Sigmoid colon (tissue), 7 donors: ENCODE measurements around the gene SMG7. TPM values are rescaled to one million over a fixed set of nuclear protein-coding genes. Genes with fewer than 3 reads are reported as not detected.

Source experiments
- DNase-seq: peaks from one replicate; pipeline ENCODE4 v3.0.0-alpha.2; 2019
- H3K27ac ChIP-seq, 4 donors: fragments of 200-600 bp; sonication (generic); one replicate each; pipeline ENCODE4 v1.5.1; 2016 to 2019; ENCODE audit warnings: mild to moderate bottlenecking in 1 of 4
- H3K27me3 ChIP-seq, 3 donors: fragments of 200-600 bp; sonication (generic); one replicate each; pipeline ENCODE4 v1.5.1; 2019; ENCODE audit warnings: mild to moderate bottlenecking in 1 of 3
- H3K36me3 ChIP-seq, 4 donors: fragments of 200-600 bp; sonication (generic); one replicate each; pipeline ENCODE4 v1.5.1; 2016 to 2019
- H3K4me1 ChIP-seq, 4 donors: fragments of 200-600 bp; sonication (generic); one replicate each; pipeline ENCODE4 v1.5.1; 2017 to 2019
- H3K4me3 ChIP-seq, 4 donors: fragments of 200-600 bp; sonication (generic); one replicate each; pipeline ENCODE4 v1.5.1; 2017 to 2019; ENCODE audit warnings: mild to moderate bottlenecking in 2 of 4, moderate library complexity in 1 of 4
- H3K9me3 ChIP-seq, 4 donors: fragments of 200-600 bp in 3 of 4; sonication (generic) in 3 of 4; one replicate each; pipeline versions ENCODE4 v1.5.1 to v1.6.1; 2013 to 2019
- EP300 ChIP-seq, 4 donors: sonication (generic); formaldehyde crosslinking; IDR thresholded peaks; one replicate each; pipeline ENCODE4 v1.6.1; 2017; ENCODE audit warnings: antibody characterized with exemption in 4 of 4
- POLR2A ChIP-seq, 2 donors: fragments of 450-650 bp; IDR thresholded peaks; one replicate each; pipeline ENCODE4 v1.6.1; 2016; ENCODE audit warnings: antibody characterized with exemption in 2 of 2, mild to moderate bottlenecking in 2 of 2, moderate library complexity in 2 of 2
- POLR2AphosphoS5 ChIP-seq, 4 donors: sonication (generic); formaldehyde crosslinking; IDR thresholded peaks; one replicate each; pipeline ENCODE4 v1.6.1; 2017; ENCODE audit warnings: antibody characterized with exemption in 4 of 4
- WGBS, 2 donors: extraction: QIAGEN DNeasy Blood & Tissue Kit; methylation state at CpG; one replicate each; pipeline ENCODE4 v1.1.7; 2013; 5-methylcytosine and 5-hydroxymethylcytosine counted together
- intact Hi-C: fragments of 100-400 bp; cut with DNase I; formaldehyde crosslinking; loops from one replicate; pipeline ENCODE4 v1.15.1; 2023
- polyA plus RNA-seq, 3 donors: library from polyadenylated mRNA; stranded (reverse); fragments of 200-250 nt; gene quantifications; one replicate each; pipeline ENCODE4 v1.2.3, GENCODE V29; 2013
- total RNA-seq, 4 donors: library from RNA; depleted of rRNA; stranded (reverse); fragments of >200 nt; gene quantifications; one replicate each; pipeline ENCODE4 v1.1.0, GENCODE V29; 2016
- TF ChIP-seq, protein P1 (sequence below), 4 experiments: fragments of 450-650 bp in 3 of 4; fragments of 200-600 bp in 1 of 4; IDR thresholded peaks; one replicate each; pipeline ENCODE4 v1.5.1; 2016 to 2019; ENCODE audit warnings: antibody characterized with exemption in 4 of 4, mild to moderate bottlenecking in 3 of 4, moderate library complexity in 2 of 4
- donor health status: healthy with polysubstance abuse.
- donor health status: Bipolar disorder and iron deficiency.
- donor health status: healthy.

SMG7 gene
- total and polyA plus RNA-seq, 7 donors = 16.8 to 46.5 (median 31.9) TPM

DNA sequence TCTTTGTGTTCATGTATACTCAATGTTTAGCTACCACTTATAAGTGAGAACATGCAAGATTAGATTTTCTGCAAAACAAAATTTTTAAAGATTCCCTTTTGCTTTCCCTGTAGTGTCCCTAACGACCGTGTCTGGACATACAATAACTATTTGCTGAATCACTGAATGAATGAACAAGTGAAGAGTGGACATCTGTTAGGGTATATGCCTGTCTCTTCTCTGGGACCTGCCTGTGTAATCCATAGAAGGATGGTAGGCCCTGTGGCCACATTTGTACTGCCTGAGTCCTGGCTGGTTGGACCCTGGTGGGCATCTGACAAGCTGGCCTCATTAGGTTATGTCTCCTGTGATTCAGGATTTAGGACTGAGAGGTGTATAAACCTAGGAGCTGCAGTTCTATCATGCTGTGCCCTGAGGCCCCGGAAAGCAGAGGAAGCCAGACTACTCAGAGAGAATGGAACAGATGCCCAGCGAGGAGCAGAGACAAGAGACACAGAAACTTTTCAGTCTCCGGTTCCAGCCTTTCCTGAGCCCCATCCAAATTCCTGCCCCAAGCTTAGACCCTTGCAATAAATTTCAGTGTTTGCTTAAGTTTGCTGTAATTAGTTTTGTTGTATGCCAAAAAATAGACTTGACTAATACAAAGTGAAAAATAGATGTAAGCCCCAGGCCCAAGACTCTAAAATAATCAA is 125.5 kb downstream of the SMG7 start:
- WGBS, 2 donors = 73 to 83% methylated on average over 5 of the region's 5 CpGs
- Histone ChIP-seq H3K4me3 (peak overlapping the region in 1 of 4 donors; percentile 6), H3K9me3 (no peaks in the 10 kb centered on the region), H3K4me1 (peaks cover 0 to 39% (median 30%) of the 10 kb centered on the region in 4 donors), H3K27me3 (no peaks in the 10 kb centered on the region), H3K27ac (peak overlapping the region in 3 of 4 donors; percentile 75 to 79 (median 76)), H3K36me3 (no peaks in the 10 kb centered on the region)
- intact Hi-C loops = no loop called here
- no peak for DNase-seq
- no peak for TF ChIP-seq POLR2AphosphoS5 (IDR thresholded peaks at IDR 0.05)
- TF ChIP-seq EP300 (IDR thresholded peaks at IDR 0.05) = no peak
- TF ChIP-seq, protein P1, sequence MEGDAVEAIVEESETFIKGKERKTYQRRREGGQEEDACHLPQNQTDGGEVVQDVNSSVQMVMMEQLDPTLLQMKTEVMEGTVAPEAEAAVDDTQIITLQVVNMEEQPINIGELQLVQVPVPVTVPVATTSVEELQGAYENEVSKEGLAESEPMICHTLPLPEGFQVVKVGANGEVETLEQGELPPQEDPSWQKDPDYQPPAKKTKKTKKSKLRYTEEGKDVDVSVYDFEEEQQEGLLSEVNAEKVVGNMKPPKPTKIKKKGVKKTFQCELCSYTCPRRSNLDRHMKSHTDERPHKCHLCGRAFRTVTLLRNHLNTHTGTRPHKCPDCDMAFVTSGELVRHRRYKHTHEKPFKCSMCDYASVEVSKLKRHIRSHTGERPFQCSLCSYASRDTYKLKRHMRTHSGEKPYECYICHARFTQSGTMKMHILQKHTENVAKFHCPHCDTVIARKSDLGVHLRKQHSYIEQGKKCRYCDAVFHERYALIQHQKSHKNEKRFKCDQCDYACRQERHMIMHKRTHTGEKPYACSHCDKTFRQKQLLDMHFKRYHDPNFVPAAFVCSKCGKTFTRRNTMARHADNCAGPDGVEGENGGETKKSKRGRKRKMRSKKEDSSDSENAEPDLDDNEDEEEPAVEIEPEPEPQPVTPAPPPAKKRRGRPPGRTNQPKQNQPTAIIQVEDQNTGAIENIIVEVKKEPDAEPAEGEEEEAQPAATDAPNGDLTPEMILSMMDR (IDR thresholded peaks at IDR 0.05) = no peak
- TF ChIP-seq POLR2A (IDR thresholded peaks at IDR 0.05) = no peak

DNA sequence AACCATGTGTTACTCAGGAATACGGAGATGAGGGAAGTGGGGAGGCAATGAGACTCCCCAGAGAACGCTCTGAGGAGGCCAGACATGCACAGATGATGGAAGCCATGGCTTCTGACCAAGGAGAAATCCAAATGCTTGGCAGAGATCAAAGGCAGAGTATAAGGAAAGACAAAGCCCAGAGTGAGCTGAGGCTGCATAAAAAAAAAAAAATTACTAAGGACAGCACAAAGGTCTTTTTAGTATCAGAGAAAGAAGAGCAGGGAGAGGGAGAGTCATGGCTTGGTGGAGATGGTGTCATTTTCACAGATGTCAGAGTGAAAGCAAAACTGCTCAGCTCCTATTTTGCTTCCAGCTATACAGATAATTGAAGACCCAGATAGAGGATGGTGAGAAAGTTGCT is 126.1 kb downstream of the SMG7 start:
- peaks cover 0 to 39% (median 30%) of the 10 kb centered on the region in 4 donors for H3K4me1 ChIP-seq
- TF ChIP-seq, protein P1 (IDR thresholded peaks at IDR 0.05) = no peak
- TF ChIP-seq POLR2A (IDR thresholded peaks at IDR 0.05) (no peak), EP300 (IDR thresholded peaks at IDR 0.05) (peak in 1 of 4 donors; percentile 31), POLR2AphosphoS5 (IDR thresholded peaks at IDR 0.05) (peak; percentile 65 to 94 (median 84))
- WGBS, 2 donors = 56 to 79% methylated on average over 2 of the region's 2 CpGs

DNA sequence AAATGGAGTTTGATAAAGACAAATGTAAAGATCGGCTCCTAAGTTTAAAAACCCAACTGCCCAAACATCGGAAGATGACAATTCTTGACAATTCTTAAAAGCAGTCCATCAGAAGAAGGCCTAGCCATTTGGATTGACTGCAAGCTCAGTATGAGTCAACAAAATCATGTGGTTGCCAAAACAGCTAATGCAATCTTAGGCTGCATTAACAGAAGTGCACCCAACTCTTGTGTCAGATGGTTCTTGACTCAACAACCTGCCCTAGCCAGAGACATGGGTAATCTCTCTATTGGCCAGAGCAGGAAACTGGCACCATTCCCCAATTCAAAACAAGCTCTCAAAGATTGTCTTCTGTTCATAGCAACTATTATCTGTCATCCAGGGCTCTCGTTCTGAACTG is 127.8 kb downstream of the SMG7 start:
- no peaks in the 10 kb centered on the region for H3K27me3 ChIP-seq
- TF ChIP-seq, protein P1 (IDR thresholded peaks at IDR 0.05) = no peak
- TF ChIP-seq POLR2AphosphoS5 (IDR thresholded peaks at IDR 0.05) = peak in 3 of 4 donors; percentile 42 to 45 (median 43)
- H3K36me3 ChIP-seq = no peaks in the 10 kb centered on the region
- WGBS, 2 donors = 87 to 94% methylated on average over 3 of the region's 3 CpGs
- H3K4me3 ChIP-seq = no peak overlapping the region
- DNase-seq = no peak
- peak overlapping the region in 2 of 4 donors; percentile 18 to 76 for H3K27ac ChIP-seq
- no peaks in the 10 kb centered on the region for H3K9me3 ChIP-seq
- intact Hi-C loops = no loop called here
- H3K4me1 ChIP-seq = peaks cover 0 to 39% (median 30%) of the 10 kb centered on the region in 4 donors

More for the DNA sequence above, 126.1 kb downstream of the SMG7 start:
- intact Hi-C loops = no loop called here
- H3K27ac ChIP-seq = peak overlapping the region in 3 of 4 donors; percentile 75 to 79 (median 76)
- no peaks in the 10 kb centered on the region for H3K36me3 ChIP-seq
- no peak for DNase-seq
- H3K27me3 ChIP-seq = no peaks in the 10 kb centered on the region
- no peaks in the 10 kb centered on the region for H3K9me3 ChIP-seq
- peak overlapping the region in 1 of 4 donors; percentile 6 for H3K4me3 ChIP-seq

GRCh38 chr1:183600634-183601033 is 128.3 kb downstream of the SMG7 start:
- WGBS, 2 donors = 93 to 94% methylated on average over 3 of the region's 3 CpGs
- intact Hi-C loops = no loop called here
- Histone ChIP-seq H3K4me1 (peaks cover 0 to 39% (median 30%) of the 10 kb centered on the region in 4 donors), H3K36me3 (no peaks in the 10 kb centered on the region), H3K27ac (peak overlapping the region in 2 of 4 donors; percentile 18 to 76), H3K9me3 (no peaks in the 10 kb centered on the region), H3K27me3 (no peaks in the 10 kb centered on the region), H3K4me3 (no peak overlapping the region)
- TF ChIP-seq POLR2A (IDR thresholded peaks at IDR 0.05) = no peak
- TF ChIP-seq EP300 (IDR thresholded peaks at IDR 0.05) = no peak
- TF ChIP-seq, protein P1 (IDR thresholded peaks at IDR 0.05) = no peak
- TF ChIP-seq POLR2AphosphoS5 (IDR thresholded peaks at IDR 0.05) = no peak
- no peak for DNase-seq
